Fibroblast of the aortic adventitia (primary cell): ENCODE measurements around the gene RTEL1. TPM values are rescaled to one million over a fixed set of nuclear protein-coding genes. Genes with fewer than 3 reads are reported as not detected.
A peak's percentile ranks its signal among the peaks of the same experiment; 100 is the strongest.

Experiments
- DNase-seq: peaks from one replicate; pipeline ENCODE4 v3.0.0-alpha.2; 2010; ENCODE audit warnings: low read depth
- H3K4me3 ChIP-seq: 2 replicates; pipeline ENCODE4 v1.5.1; 2011; ENCODE audit warnings: low read depth, mild to moderate bottlenecking, control low read depth, low read length, moderate library complexity
- total RNA-seq: library from RNA; depleted of rRNA; stranded (reverse); fragments of >200 nt; gene quantifications from 2 replicates; pipeline ENCODE4 v1.2.3, GENCODE V29; 2012; ENCODE audit warnings: low replicate concordance
- TF ChIP-seq, protein P1 (sequence below): IDR thresholded peaks from 2 replicates; pipeline ENCODE4 v1.5.1; 2011; ENCODE audit warnings: mild to moderate bottlenecking, low read length, control low read depth, inconsistent platforms; ENCODE audit not compliant: insufficient read depth

RTEL1 gene
- total RNA-seq, 1 donor = 17.3 TPM

DNA sequence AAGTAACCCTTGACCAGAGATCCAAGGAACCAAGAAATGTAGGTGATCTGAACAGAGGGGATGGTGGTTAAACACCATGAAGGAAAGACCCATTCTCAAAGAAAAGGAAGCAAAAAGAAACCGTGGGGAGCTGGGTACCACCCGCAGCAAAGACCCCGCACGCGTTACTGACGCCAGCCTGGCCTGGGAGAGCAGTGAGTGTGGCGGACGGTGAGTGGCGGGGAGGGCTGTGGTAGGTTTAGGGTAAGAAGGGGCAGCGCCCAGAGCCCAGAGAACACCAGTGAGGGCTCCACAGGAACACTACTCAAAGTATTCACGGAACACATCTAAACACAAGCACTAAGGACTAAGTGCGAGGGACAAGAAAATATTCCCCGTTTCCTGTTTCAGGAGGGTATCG lies 35.4 kb upstream of the RTEL1 start:
- DNase-seq = no peak
- TF ChIP-seq, protein P1, sequence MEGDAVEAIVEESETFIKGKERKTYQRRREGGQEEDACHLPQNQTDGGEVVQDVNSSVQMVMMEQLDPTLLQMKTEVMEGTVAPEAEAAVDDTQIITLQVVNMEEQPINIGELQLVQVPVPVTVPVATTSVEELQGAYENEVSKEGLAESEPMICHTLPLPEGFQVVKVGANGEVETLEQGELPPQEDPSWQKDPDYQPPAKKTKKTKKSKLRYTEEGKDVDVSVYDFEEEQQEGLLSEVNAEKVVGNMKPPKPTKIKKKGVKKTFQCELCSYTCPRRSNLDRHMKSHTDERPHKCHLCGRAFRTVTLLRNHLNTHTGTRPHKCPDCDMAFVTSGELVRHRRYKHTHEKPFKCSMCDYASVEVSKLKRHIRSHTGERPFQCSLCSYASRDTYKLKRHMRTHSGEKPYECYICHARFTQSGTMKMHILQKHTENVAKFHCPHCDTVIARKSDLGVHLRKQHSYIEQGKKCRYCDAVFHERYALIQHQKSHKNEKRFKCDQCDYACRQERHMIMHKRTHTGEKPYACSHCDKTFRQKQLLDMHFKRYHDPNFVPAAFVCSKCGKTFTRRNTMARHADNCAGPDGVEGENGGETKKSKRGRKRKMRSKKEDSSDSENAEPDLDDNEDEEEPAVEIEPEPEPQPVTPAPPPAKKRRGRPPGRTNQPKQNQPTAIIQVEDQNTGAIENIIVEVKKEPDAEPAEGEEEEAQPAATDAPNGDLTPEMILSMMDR = no peak
- no peak overlapping the region for H3K4me3 ChIP-seq

DNA sequence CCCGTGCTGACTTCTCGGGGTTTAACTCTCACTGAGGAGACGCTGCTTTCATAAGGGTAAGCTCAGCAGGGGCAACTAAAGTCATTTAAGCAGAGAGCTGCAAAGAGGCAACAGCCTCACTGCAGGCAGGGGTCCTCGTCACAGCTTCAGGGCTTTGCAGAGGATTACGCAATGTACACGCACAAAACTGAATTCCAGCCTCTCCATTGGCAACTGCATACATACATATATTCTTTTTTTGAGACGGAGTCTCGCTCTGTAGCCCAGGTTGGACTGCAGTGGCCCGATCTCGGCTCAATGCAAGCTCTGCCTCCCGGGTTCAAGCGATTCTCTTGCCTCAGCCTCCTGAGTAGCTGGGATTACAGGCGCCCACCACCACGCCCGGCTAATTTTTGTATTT lies 33.6 kb upstream of the RTEL1 start:
- H3K4me3 ChIP-seq = no peak overlapping the region
- peak; percentile 44 for DNase-seq
- TF ChIP-seq, protein P1 = no peak

DNA sequence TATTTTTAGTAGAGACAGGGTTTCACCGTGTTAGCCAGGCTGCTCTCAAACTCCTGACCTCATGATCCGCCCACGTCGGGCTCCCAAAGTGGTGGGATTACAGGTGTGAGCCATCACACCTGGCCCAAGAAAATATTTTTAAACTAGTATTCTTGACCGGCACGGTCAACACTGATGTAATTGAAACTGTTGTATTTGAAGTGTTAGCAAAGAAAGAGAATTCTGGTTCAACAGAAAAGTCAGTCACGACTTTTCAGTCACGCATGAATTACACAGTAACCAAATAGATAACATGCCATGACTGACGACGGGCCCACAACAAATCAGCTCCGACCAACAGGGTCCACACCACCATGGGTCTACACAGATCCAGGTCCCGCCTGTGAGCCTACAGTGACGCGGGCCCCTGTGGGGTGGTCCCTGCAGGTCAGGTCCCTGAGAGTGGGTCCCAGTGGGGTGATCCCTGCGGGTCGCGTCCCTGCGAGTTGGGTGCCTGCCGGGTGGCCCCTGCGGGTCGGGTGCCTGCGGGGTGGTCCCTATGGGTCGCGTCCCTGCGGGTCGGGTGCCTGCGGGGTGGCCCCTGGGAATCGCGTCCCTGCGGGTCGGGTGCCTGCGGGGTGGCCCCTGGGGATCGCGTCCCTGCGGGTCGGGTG lies 32.2 kb upstream of the RTEL1 start:
- H3K4me3 ChIP-seq = peak overlapping the region; percentile 82
- DNase-seq = peak; percentile 32
- TF ChIP-seq, protein P1 = no peak

DNA sequence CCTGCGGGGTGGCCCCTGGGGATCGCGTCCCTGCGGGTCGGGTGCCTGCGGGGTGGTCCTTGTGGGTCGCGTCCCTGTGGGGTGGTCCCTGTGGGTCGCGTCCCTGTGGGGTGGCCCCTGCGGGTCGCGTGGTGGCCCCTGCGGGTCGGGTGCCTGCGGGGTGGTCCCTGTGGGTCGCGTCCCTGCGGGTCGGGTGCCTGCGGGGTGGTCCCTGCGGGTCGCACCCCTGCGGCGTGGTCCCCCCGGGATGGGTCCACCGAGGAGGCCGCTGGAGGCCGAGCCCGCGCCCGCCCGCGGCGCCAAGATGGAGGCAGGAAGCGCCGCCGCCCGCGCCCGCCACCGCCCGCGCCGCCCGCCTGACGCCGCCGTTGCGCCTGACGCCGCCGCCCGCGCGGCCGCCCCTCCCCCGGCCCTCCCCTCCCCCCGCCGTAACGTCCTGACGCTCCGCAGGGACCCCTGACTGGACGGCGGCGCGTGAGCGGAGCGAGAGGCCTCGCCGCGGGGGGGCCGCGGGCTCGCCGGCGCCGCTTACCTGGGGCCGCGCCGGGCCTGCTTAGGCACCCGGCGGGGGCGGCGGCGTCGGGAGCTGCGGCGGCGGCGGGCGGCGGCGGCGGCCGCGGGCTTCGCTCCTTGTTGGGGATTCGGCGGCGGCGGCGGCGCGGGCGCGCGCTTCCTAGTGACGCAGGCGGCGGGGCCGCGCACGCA lies 31.5 kb upstream of the RTEL1 start, which contains the start of gene GMEB2:
GMEB2 (minus strand) TSS at position 678 of the 705 bp plus-strand sequence. CDS start 7,704 bp downstream, outside the sequence.
- H3K4me3 ChIP-seq = peak within 1 kb of the TSS; percentile 92
- TF ChIP-seq, protein P1 = no peak
- DNase-seq = no peak

DNA sequence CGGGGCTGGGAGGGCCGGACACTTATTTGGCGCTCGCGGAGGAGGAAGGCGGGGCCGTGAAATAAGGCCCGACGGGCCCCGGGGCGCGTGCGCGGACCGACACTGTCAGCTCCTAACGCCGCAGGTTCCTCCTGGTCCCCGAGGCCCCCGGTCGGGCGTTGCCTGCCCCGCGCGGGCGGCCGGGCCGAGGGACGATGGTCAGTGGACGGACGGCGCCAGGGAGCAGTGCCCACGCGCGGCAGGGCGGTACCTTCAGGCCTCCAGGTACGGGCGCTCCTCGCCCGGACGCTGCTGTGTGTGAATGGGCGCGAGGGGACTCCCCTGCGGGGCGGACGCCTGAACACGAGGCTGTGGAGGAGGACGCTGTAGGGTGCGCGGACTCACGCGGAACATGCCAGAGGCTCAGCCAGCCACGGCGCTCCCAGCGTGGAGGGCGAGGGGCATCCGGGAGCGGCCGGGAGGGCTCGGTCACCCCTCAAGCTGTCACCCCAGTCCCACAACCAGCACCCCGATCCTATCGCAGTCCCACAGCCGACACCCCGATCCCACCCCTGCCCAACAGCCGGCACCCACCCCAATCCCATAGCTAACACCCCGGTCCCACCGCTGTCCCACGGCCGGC lies 30.9 kb upstream of the RTEL1 start:
- TF ChIP-seq, protein P1 = no peak
- DNase-seq = peak; percentile 90
- H3K4me3 ChIP-seq = peak overlapping the region; percentile 92

DNA sequence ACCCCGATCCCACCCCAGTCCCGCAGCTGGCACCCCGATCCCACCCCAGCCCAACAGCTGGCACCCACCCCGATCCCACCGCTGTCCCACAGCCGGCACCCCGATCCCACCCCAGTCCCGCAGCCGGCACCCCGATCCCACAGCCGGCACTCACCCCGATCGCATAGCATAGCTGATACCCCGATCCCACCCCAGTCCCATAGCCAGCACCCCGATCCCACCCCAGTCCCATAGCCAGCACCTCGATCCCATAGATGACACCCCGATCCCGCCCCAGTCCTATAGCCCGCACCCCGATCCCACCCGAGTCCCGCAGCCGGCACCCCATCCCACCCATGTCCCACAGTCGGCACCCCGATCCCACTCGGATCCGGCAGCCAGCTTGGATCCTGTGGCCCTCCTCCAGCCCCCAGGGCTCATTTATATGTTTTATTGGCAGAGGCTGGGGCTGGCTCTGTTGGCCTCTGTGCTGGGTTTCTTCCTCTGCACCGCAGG lies 30.3 kb upstream of the RTEL1 start:
- TF ChIP-seq, protein P1 = no peak
- DNase-seq = no peak
- H3K4me3 ChIP-seq = peak overlapping the region; percentile 92
